ENCODE measurements around the gene DSCAML1.

Gene DSCAML1

GRCh38 chr11:117840881-117841550 lies 44.0 kb upstream of the DSCAML1 start:
- TF ChIP-seq REST (IDR thresholded peaks at IDR 0.05; ENCODE audit: insufficient read depth in 1 of 2, low read depth in 2 of 2, low read length in 2 of 2) (no peak), SIN3A (IDR thresholded peaks at IDR 0.05; ENCODE audit: borderline replicate concordance, insufficient read depth, low read length) (no peak), FOXP2 (optimal IDR thresholded peaks at IDR 0.05; ENCODE audit: borderline replicate concordance, extremely low read depth, extremely low read length, insufficient read depth) (no peak), TAF1 (IDR thresholded peaks at IDR 0.05; ENCODE audit: borderline replicate concordance, insufficient read depth, low read length) (no peak), POLR2AphosphoS5 (IDR thresholded peaks at IDR 0.05; ENCODE audit: low read depth, low read length) (no peak)

DNA sequence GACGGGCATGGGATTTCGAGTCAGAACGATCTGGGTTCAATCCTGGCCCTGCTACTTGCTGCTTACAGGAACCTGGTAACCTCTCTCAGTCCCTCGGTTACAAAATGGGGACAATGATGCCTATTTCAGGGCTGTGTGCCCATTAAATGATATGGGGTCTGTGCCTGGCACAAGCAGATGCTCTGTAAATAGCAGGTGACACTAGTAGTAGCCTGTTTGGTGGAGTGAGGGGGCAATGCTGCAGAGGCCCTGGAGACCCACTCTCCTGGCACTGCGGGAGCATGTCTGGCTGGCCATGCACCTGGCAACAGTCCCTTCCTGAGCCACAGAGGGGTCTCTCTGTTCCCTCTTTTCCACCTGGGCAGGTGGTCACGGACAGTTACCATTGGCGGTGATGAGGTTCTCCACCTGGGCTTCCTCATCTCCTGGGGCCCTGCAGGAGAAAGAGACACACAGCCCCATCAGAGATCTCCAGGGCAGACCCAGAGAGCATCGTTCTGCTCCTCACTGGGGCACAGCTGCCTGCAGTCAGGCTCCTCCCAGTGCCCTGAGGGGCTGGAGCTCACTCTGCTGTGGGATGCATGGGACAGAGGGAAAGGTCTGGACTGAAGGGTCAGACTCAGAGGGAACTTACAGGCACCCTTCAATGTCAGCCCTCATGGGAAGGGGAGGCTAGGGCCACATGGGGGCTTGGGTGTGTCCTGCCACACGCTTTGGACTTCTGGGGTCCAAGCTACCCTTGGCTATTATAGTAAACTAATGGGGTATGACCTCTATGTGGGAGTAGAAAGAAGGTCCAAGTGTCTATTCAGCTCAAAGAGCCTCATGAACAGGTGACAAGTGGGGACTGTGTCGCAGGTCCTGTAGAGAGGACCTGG lies 43.2 kb upstream of the DSCAML1 start:
- TF ChIP-seq TAF1 (IDR thresholded peaks at IDR 0.05; ENCODE audit: borderline replicate concordance, insufficient read depth, low read length) (no peak), POLR2AphosphoS5 (IDR thresholded peaks at IDR 0.05; ENCODE audit: low read depth, low read length) (no peak), FOXP2 (optimal IDR thresholded peaks at IDR 0.05; ENCODE audit: borderline replicate concordance, extremely low read depth, extremely low read length, insufficient read depth) (no peak), SIN3A (IDR thresholded peaks at IDR 0.05; ENCODE audit: borderline replicate concordance, insufficient read depth, low read length) (no peak), REST (IDR thresholded peaks at IDR 0.05; ENCODE audit: insufficient read depth in 1 of 2, low read depth in 2 of 2, low read length in 2 of 2) (no peak)

- TF ChIP-seq FOXP2 (optimal IDR thresholded peaks at IDR 0.05; ENCODE audit: borderline replicate concordance, extremely low read depth, extremely low read length, insufficient read depth) (no peak), POLR2AphosphoS5 (IDR thresholded peaks at IDR 0.05; ENCODE audit: low read depth, low read length) (no peak), TAF1 (IDR thresholded peaks at IDR 0.05; ENCODE audit: borderline replicate concordance, insufficient read depth, low read length) (no peak), SIN3A (IDR thresholded peaks at IDR 0.05; ENCODE audit: borderline replicate concordance, insufficient read depth, low read length) (no peak), REST (IDR thresholded peaks at IDR 0.05; ENCODE audit: insufficient read depth in 1 of 2, low read depth in 2 of 2, low read length in 2 of 2) (no peak)
Measured at GRCh38 chr11:117839380-117839881, 42.4 kb upstream of the DSCAML1 start.

DNA sequence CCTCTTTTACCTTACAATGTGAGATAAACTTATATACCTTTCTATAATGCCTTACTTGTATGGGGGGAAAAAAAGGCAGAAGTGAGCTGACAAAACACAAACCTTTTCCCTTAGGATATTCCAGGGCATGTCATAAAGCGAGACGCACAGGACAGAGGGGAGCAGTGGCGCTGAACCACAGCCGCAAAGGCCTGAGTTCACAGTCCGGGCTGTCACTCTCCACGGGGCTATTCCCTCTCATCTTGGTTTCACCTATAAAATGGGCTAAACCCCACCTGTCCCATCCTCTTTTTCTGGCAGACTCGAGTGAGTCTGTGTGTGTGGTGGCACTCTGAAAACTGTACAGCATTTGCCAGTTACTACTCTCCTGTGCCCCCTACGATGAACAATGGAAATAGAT lies 41.9 kb upstream of the DSCAML1 start:
- TF ChIP-seq REST (IDR thresholded peaks at IDR 0.05; ENCODE audit: insufficient read depth in 1 of 2, low read depth in 2 of 2, low read length in 2 of 2): no peak
- TF ChIP-seq SIN3A (IDR thresholded peaks at IDR 0.05; ENCODE audit: borderline replicate concordance, insufficient read depth, low read length): no peak
- no peak for TF ChIP-seq POLR2AphosphoS5 (IDR thresholded peaks at IDR 0.05; ENCODE audit: low read depth, low read length)
- no peak for TF ChIP-seq TAF1 (IDR thresholded peaks at IDR 0.05; ENCODE audit: borderline replicate concordance, insufficient read depth, low read length)
- no peak for TF ChIP-seq FOXP2 (optimal IDR thresholded peaks at IDR 0.05; ENCODE audit: borderline replicate concordance, extremely low read depth, extremely low read length, insufficient read depth)
